NCI-H2081 (cell line): Measurements from ENCODE around the gene ATXN2.

Experiments
- DNase-seq, 2 experiments: peaks; one replicate each; lab custom pipeline; 2025; lab: John Stamatoyannopoulos, UW

Gene ATXN2

GRCh38 chr12:111436811-111437210 lies 162.3 kb downstream of the ATXN2 start:
- DNase-seq = no peak

- no peak for DNase-seq
Measured at GRCh38 chr12:111436266-111436665, 162.8 kb downstream of the ATXN2 start.

GRCh38 chr12:111435661-111436201 lies 163.4 kb downstream of the ATXN2 start:
- peak in 1 of 2 experiments; percentile 25 for DNase-seq

GRCh38 chr12:111434680-111435338 lies 164.3 kb downstream of the ATXN2 start:
- peak; percentile 20 to 72 for DNase-seq

- DNase-seq = no peak
Measured at GRCh38 chr12:111434049-111434448, 165.1 kb downstream of the ATXN2 start.

- DNase-seq = no peak
Measured at GRCh38 chr12:111431772-111432171, 167.3 kb downstream of the ATXN2 start.

GRCh38 chr12:111430433-111431353 lies 168.4 kb downstream of the ATXN2 start:
- no peak for DNase-seq

GRCh38 chr12:111429828-111430432 lies 169.2 kb downstream of the ATXN2 start:
- no peak for DNase-seq

- no peak for DNase-seq
Measured at GRCh38 chr12:111428728-111429175, 170.4 kb downstream of the ATXN2 start.

- no peak for DNase-seq
Measured at GRCh38 chr12:111428081-111428727, 170.9 kb downstream of the ATXN2 start.

GRCh38 chr12:111427417-111428074 lies 171.6 kb downstream of the ATXN2 start:
- no peak for DNase-seq

- DNase-seq = no peak
Measured at GRCh38 chr12:111426344-111427185, 172.6 kb downstream of the ATXN2 start.

- DNase-seq = no peak
Measured at GRCh38 chr12:111425655-111426054, 173.5 kb downstream of the ATXN2 start.

- no peak for DNase-seq
Measured at GRCh38 chr12:111424793-111425251, 174.3 kb downstream of the ATXN2 start.

GRCh38 chr12:111424189-111424792 lies 174.8 kb downstream of the ATXN2 start:
- DNase-seq = no peak

GRCh38 chr12:111420494-111420893 lies 178.6 kb downstream of the ATXN2 start:
- DNase-seq = no peak

- DNase-seq = no peak
Measured at GRCh38 chr12:111419784-111420183, 179.3 kb downstream of the ATXN2 start.

- no peak for DNase-seq
Measured at GRCh38 chr12:111418594-111418880, 180.6 kb downstream of the ATXN2 start.

- DNase-seq = no peak
Measured at GRCh38 chr12:111417784-111418593, 181.1 kb downstream of the ATXN2 start.
